Placental pericyte (primary cell): Measurements from ENCODE around the gene TLE1. TPM values are rescaled to one million over a fixed set of nuclear protein-coding genes. Genes with fewer than 3 reads are reported as not detected.

Source experiments
- small RNA-seq: library from RNA; depleted of rRNA; stranded (forward); fragments of <200 nt; gene quantifications from one replicate; pipeline ENCODE3, GENCODE V24; 2012; ENCODE audit warnings: low replicate concordance
- total RNA-seq: library from RNA; depleted of rRNA; stranded (reverse); fragments of >200 nt; gene quantifications from 2 replicates; pipeline ENCODE4 v1.2.3, GENCODE V29; 2012

TLE1 gene
- total RNA-seq, result 15.5 and 20.6 TPM in 2 replicates

GRCh38 chr9:81689343-81690175 lies at the start of gene TLE1:
Gene TLE1 (minus strand): TSS chr9:81689547. CDS start chr9:81688240, 1,307 bp downstream.

Small RNAs within 50 kb of the gene (small RNA-seq; reads per million reads assigned to genes)
- gene RNU6-1035P, result 0.20 reads per million

Other genes starting within 250 kb of the TLE1 start
- not detected in 2 replicates for gene SPATA31D4, start 238.9 kb upstream of the TLE1 start, total RNA-seq